HG03135 (cell line): ENCODE results near the gene DLGAP1.

Experiments used
- ATAC-seq: cut with Tn5 transposase; IDR thresholded peaks from one replicate; pipeline ENCODE4 v1.9.1; 2021; ENCODE audit warnings: mild to moderate bottlenecking, moderate library complexity; ENCODE audit not compliant: unreplicated experiment

Gene DLGAP1

DNA sequence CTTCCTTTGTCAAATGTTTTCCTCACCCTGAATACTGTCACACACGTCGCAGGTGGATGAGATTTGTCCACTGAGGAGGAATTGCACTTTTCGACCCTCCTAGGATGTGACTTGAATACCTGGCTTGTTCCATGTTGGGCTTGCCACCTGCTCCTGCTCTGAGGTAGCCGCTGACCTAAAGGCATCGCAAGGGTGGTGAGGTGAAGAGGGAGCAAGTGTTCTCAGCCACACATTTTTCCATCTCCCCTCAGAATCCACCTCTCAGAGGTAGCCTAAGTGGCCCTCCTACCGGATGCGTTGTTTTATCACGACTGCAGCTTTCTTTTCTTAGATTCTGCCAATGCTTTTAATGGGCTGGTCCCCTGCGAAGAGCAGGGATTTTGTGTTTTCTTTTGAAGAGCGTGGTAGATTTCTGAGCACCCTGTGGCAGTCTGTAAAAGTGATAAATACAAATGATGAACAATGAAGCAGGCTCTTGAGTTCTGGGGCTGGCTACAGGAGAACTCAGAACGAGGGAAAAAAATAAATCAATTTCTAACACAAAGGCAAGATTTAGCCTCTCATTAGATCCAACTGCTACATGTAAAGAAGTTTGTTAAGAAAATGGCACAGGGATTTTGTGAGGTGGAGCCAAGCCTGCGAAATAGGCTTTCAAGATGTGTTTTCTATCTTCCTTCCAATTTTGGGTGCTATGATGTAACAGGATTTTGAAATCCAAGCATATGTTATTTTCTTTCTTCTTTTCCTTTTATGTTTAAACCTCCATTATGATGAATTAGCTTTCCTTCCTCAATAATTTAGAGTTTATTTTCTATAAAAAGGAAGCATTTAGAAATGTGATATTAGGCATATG lies 618.4 kb downstream of the DLGAP1 start:
- no peak for ATAC-seq

- no peak for ATAC-seq
Measured at GRCh38 chr18:3832025-3832638, 623.0 kb downstream of the DLGAP1 start.

DNA sequence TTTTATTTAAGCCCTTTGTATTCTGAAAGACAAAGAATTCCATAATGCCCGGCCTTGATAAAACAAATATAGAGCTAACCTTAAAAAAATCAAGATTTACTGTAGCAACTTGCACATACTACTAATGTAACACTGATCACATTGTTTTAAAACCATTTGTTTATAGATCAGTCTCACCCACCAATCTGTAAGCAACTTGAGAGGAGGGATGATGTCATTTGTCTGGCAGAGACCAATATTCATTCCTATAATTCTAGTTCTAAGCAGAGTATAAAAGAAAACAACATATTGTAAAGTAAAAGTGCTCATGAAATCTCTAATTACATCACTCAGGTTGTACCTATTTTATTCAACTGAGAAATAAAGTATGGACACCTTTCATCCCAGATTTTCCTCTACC lies 624.5 kb downstream of the DLGAP1 start:
- ATAC-seq = no peak

GRCh38 chr18:3827236-3827845 lies 627.8 kb downstream of the DLGAP1 start:
- no peak for ATAC-seq

- no peak for ATAC-seq
Measured at GRCh38 chr18:3826021-3826420, 629.1 kb downstream of the DLGAP1 start.

DNA sequence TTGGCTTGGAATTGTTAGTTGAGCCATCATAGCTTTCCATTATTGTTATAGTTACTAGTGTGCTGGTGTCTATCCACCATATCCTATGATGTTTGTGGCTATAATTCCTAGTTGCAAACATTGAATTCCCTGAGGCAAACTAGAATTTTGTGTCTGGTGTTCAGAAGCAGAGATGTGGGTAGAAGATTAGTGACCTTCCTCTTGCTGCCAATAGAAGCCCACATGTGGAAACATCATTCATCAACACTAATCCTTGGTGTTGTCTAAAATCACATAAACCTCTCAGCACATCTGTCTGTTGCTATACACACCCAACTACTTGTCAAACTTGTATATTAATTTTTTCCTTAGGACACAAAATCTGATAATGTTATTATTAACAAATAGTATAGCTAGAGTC lies 631.0 kb downstream of the DLGAP1 start:
- ATAC-seq = no peak

GRCh38 chr18:3823073-3823472 lies 632.0 kb downstream of the DLGAP1 start:
- ATAC-seq = no peak

- ATAC-seq = no peak
Measured at GRCh38 chr18:3821524-3821923, 633.6 kb downstream of the DLGAP1 start.

DNA sequence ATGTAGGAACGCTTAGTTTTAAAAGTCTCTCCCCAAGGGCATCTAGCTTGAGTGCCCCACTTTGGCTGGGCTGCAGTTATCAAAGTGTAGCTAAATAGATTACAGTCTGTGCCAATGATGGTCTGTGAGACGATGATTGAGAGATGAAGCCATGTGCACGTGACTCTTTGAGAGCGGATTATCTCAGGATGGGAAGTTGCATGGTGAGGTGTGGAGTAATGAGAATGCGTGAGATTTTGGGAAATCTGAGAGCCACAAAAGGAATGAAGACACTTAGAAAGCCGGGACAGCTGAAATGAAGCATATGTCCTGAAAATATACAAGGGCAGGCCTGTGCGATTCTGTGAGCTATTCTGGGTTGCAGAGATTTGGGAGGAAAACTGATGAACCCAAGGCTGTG lies 635.1 kb downstream of the DLGAP1 start:
- no peak for ATAC-seq

GRCh38 chr18:3816610-3817363 lies 638.3 kb downstream of the DLGAP1 start:
- ATAC-seq = no peak

GRCh38 chr18:3815991-3816390 lies 639.1 kb downstream of the DLGAP1 start:
- no peak for ATAC-seq

DNA sequence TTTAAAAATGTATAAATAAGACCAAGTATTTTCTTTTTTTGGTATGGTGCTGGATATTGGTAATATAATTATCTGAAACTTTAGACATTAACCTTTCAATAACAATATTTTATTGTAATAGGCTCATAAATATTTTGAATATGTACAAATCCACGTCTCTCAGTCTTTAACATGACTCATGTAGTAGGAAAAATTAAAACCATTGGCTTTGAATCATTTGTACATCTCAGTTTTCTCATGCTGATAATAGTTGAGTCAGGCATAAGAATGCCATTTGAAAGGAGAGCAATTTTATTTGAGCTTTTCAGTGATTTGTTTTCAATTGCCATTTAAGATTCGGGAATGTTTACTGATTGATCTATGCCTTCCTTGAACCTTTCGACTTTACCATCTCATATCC lies 640.3 kb downstream of the DLGAP1 start:
- ATAC-seq = no peak

GRCh38 chr18:3810296-3810695 lies 644.8 kb downstream of the DLGAP1 start:
- ATAC-seq = no peak

DNA sequence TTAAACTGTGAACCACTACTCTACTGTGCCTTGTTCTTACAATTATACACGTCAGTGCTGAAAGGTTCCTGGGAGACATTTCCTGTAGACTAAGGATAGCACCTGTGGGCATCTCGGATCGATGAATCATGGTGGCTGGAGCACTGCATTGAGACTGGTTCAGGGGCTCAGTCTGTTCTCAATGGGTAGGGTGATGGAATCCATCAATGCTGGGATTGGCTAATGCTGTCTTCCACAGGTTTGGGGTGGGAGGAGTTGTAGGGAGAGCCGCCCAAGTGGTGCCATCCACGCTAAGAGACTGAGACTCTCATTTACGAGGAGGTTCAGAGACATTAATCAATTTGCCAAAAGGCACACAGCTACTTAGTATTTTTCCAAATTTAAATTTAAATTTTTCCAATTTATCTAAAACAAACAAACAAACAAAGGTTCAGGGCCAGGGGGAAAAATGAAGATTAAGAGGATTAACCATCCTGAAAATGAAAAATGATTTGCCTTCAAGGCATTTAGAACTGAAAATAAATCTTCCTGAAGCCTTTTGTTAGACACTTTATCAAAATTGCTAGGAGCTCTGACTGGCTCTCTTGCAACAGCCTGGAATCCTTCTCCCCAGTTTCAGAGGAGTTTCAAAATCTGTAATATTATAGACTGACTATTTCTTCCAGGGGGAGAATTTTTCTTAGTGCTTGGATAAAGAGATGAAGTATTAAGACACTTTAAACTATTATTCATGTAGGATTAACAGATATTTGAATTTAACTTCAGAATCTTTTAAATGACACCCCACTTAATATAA lies 645.9 kb downstream of the DLGAP1 start:
- no peak for ATAC-seq

GRCh38 chr18:3806656-3807055 lies 648.5 kb downstream of the DLGAP1 start:
- no peak for ATAC-seq

GRCh38 chr18:3804336-3804735 lies 650.8 kb downstream of the DLGAP1 start:
- no peak for ATAC-seq

DNA sequence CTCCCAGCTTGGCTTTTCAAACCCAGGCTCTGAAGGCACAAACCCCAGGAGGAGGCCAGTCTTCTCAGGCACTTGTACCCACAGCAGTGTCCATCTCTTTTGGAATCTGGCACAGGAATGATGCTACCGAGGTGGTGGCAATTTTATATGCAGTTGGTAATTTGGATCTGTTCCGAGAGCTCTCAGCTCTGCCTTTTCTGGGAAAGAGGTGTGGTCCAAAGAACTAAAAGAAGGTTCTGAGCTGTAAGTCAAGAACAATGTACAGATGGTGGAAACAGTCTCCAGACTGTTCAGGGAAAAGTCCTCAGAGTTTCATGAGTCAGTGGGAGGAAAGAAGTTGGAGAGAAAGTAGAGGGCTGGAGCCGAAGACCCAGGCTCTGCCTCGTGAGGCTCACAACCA lies 651.8 kb downstream of the DLGAP1 start:
- no peak for ATAC-seq

DNA sequence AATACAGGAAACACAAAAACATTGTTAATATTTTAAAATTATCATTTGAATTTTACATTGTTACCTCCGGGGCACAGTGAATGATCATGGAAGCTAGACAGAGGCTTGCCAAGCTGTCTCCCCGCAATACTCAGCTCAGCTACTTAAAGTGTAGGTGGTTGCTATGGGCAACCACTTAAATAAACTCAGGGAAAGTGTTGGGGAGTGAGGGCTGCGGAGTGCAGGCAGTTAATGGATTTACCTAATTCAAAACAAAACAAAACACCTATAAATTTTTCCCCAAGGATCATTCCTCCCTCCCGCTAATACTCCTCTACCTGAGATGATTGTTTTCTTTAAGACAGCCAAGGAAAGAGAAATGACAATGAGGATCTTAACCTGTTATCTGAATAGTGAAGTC lies 655.6 kb downstream of the DLGAP1 start:
- ATAC-seq = no peak

GRCh38 chr18:3798032-3798431 lies 657.1 kb downstream of the DLGAP1 start:
- no peak for ATAC-seq

- no peak for ATAC-seq
Measured at GRCh38 chr18:3796434-3796833, 658.7 kb downstream of the DLGAP1 start.
